Retina (tissue), 1 donor: ENCODE results near the gene ZG16B.

Experiments used
- DNase-seq: peaks from one replicate; pipeline ENCODE4 v3.0.0-alpha.2; 2016

The ZG16B gene

DNA sequence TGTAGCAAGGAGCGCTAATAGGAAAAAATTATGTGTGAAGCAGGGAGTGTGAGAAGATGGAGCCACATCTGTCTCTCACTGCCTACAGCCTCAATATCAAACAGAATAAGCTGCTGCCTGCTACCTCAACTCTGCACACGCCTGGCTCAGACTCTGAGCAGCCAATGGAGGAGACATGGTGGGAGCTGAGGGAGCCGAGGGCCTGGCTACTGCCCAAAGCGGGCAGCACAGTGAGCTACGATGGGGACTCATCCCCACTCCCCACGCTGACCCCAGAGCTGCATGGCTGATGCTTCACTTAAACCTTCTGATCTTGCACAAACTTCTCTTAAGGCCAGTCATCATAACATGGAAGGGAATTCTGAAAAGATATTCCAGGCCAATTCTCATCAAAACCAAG, 41.8 kb downstream of the ZG16B start:
- no peak for DNase-seq

GRCh38 chr16:2874032-2874911, 44.2 kb downstream of the ZG16B start:
- DNase-seq: no peak

GRCh38 chr16:2874912-2875362, 44.8 kb downstream of the ZG16B start:
- DNase-seq: peak; percentile 93

DNA sequence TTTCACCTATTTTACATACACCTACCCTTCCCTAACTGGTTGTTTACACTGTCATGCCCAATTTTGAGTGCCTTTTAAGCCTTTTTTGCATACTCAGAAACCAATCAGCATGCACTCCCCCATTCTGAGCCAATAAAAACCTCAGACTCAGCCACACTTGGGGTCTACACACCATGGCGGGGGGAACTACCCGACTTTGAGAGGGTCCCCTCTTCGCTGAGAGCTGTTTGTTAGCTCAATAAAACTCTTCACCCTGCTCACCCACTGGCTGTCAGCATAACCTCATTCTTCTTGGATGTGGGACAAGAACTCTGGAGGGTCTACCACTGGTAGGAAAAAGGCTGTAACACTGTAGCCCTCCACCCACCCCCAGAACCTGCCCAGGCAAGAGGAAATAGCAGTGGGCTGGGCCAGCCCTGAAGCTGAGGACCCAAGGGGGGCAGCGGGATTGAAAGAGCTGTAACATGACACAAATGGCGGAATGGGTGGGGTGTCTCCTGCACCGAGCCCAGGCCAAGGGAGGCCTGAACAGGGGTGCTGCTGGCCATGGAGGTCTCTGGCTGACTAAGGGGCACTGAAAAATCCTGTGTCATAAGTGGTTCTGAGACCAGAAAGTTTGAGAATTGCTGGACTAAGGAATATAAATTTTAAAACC, 49.9 kb downstream of the ZG16B start:
- DNase-seq: no peak
